H1 (cell line): ENCODE measurements around the gene MANSC4. TPM values are rescaled to one million over a fixed set of nuclear protein-coding genes. Genes with fewer than 3 reads are reported as not detected.

Experiments
- CTCF ChIA-PET: fragments of 300-600 bp; sonication (Branson Sonifier 250); formaldehyde crosslinking; loops from one replicate; lab custom pipeline; 2021; ENCODE audit not compliant: partially characterized antibody; lab: Charles Lee
- POLR2A ChIA-PET: fragments of 300-600 bp; sonication (Branson Sonifier 250); formaldehyde crosslinking; loops from one replicate; lab custom pipeline; 2021; ENCODE audit warnings: inconsistent platforms; ENCODE audit not compliant: partially characterized antibody; lab: Charles Lee
- DNase-seq, 2 experiments: peaks; one replicate each; pipeline versions ENCODE4 v3.0.0 to v3.0.0-alpha.2; 2010 to 2022; ENCODE audit warnings: low spot score in 2 of 2, low read depth in 1 of 2, mixed read lengths in 1 of 2
- FAIRE-seq: peaks from 2 replicates; lab custom pipeline; 2011; peaks lifted over from hg19 to GRCh38; lab: Jason Lieb, UNC
- H2AFZ ChIP-seq: 2 replicates; pipeline ENCODE4 v1.8.1; 2012; ENCODE audit warnings: low read length, inconsistent platforms
- H2AK5ac ChIP-seq: 2 replicates; pipeline ENCODE4 v1.6.1; 2013; ENCODE audit warnings: low read depth, low read length
- H2BK120ac ChIP-seq: replicated peaks from 2 replicates; pipeline ENCODE3; 2013; ENCODE audit warnings: low read depth, low read length, inconsistent platforms
- H2BK12ac ChIP-seq: 2 replicates; pipeline ENCODE4 v1.6.1; 2013; ENCODE audit warnings: low read depth, low read length
- H2BK15ac ChIP-seq: 2 replicates; pipeline ENCODE4 v1.6.1; 2013; ENCODE audit warnings: low read length
- H2BK20ac ChIP-seq: 2 replicates; pipeline ENCODE4 v1.6.1; 2013; ENCODE audit warnings: low read length
- H2BK5ac ChIP-seq: 2 replicates; pipeline ENCODE4 v1.6.1; 2013; ENCODE audit warnings: low read depth, low read length
- H3K14ac ChIP-seq: 2 replicates; pipeline ENCODE4 v1.6.1; 2013; ENCODE audit warnings: inconsistent platforms; ENCODE audit not compliant: insufficient read length
- H3K18ac ChIP-seq: 2 replicates; pipeline ENCODE4 v1.6.1; 2013; ENCODE audit warnings: low read length; ENCODE audit errors: extremely low read depth
- H3K23ac ChIP-seq: 2 replicates; pipeline ENCODE4 v1.6.1; 2013; ENCODE audit warnings: inconsistent platforms; ENCODE audit not compliant: insufficient read length
- H3K23me2 ChIP-seq: 2 replicates; pipeline ENCODE4 v1.6.1; 2013; ENCODE audit warnings: low read depth, low read length
- H3K27ac ChIP-seq: 2 replicates; pipeline ENCODE4 v1.6.1; 2011; ENCODE audit warnings: low read depth, low read length, inconsistent platforms
- H3K27me3 ChIP-seq, 4 experiments: replicated peaks in 1 of 4; 1 replicate in 1 of 4; 2 replicates in 3 of 4; pipeline versions ENCODE4 v1.6.1 to v1.8.1; 2011 to 2013; ENCODE audit warnings: low read length in 3 of 4, mild to moderate bottlenecking in 3 of 4, inconsistent platforms in 2 of 4, mixed read lengths in 2 of 4, moderate library complexity in 1 of 4; ENCODE audit not compliant: control insufficient read depth in 3 of 4, insufficient read depth in 3 of 4; ENCODE audit errors: extremely low read depth in 1 of 4
- H3K36me3 ChIP-seq, 4 experiments: 2 replicates each; pipeline versions ENCODE4 v1.6.1 to v1.8.1; 2011 to 2013; ENCODE audit warnings: mild to moderate bottlenecking in 4 of 4, low read length in 3 of 4, moderate library complexity in 2 of 4, control low read depth in 1 of 4, inconsistent platforms in 1 of 4; ENCODE audit not compliant: insufficient read depth in 4 of 4, control insufficient read depth in 2 of 4
- H3K4ac ChIP-seq: replicated peaks from 2 replicates; pipeline ENCODE3; 2013; ENCODE audit warnings: low read length, low read depth, mixed read lengths, inconsistent platforms; ENCODE audit not compliant: insufficient read length
- H3K4me1 ChIP-seq, 4 experiments: replicated peaks in 1 of 4; 1 replicate in 1 of 4; 2 replicates in 3 of 4; pipeline versions ENCODE4 v1.6.1 to v1.8.1; 2011 to 2013; ENCODE audit warnings: low read length in 3 of 4, inconsistent platforms in 2 of 4, mixed read lengths in 1 of 4; ENCODE audit not compliant: insufficient read depth in 4 of 4, control insufficient read depth in 3 of 4
- H3K4me2 ChIP-seq, 2 experiments: 2 replicates each; pipeline versions ENCODE4 v1.6.1 to v1.8.1; 2011 to 2013; ENCODE audit warnings: low read depth in 2 of 2, low read length in 2 of 2, control low read depth in 1 of 2, inconsistent platforms in 1 of 2, mild to moderate bottlenecking in 1 of 2; ENCODE audit not compliant: insufficient read depth in 1 of 2
- H3K4me3 ChIP-seq, 4 experiments: fragments of 200-600, 300-600 bp in 1 of 4; sonication (generic), shearing (Covaris generic), sonication (Bioruptor Twin) in 1 of 4; 2 replicates each; pipeline versions ENCODE4 v1.5.1 to v1.8.1; 2011 to 2016; ENCODE audit warnings: low read length in 4 of 4, low read depth in 3 of 4, control low read depth in 2 of 4, inconsistent platforms in 2 of 4, mild to moderate bottlenecking in 2 of 4, mixed read lengths in 1 of 4, moderate library complexity in 1 of 4; ENCODE audit not compliant: insufficient read depth in 2 of 4; ENCODE audit errors: extremely low read depth in 1 of 4
- H3K56ac ChIP-seq: replicated peaks from 2 replicates; pipeline ENCODE3; 2013; ENCODE audit warnings: low read depth, mild to moderate bottlenecking, mixed read lengths, low read length, inconsistent platforms; ENCODE audit not compliant: insufficient read length
- H3K79me1 ChIP-seq: 2 replicates; pipeline ENCODE4 v1.6.1; 2013; ENCODE audit warnings: low read depth, low read length, control low read depth
- H3K79me2 ChIP-seq, 2 experiments: 2 replicates each; pipeline versions ENCODE4 v1.6.1 to v1.8.1; 2012 to 2013; ENCODE audit warnings: low read length in 2 of 2, mild to moderate bottlenecking in 2 of 2, inconsistent platforms in 1 of 2; ENCODE audit not compliant: insufficient read depth in 2 of 2, control insufficient read depth in 1 of 2
- H3K9ac ChIP-seq, 4 experiments: replicated peaks in 1 of 4; 1 replicate in 1 of 4; 2 replicates in 3 of 4; pipeline versions ENCODE4 v1.6.1 to v1.8.1; 2011 to 2013; ENCODE audit warnings: low read depth in 3 of 4, low read length in 3 of 4, control low read depth in 2 of 4, mild to moderate bottlenecking in 2 of 4, moderate library complexity in 2 of 4, inconsistent platforms in 1 of 4; ENCODE audit errors: extremely low read depth in 1 of 4
- H3K9me3 ChIP-seq, 2 experiments: 2 replicates each; pipeline versions ENCODE4 v1.6.1 to v1.8.1; 2012 to 2013; ENCODE audit warnings: mild to moderate bottlenecking in 2 of 2, moderate library complexity in 2 of 2, control low read depth in 1 of 2, inconsistent platforms in 1 of 2, low read depth in 1 of 2, low read length in 1 of 2, mixed read lengths in 1 of 2; ENCODE audit not compliant: insufficient read depth in 2 of 2
- H4K20me1 ChIP-seq, 2 experiments: replicated peaks in 1 of 2; 2 replicates each; pipeline versions ENCODE3 to v1.8.1; 2011 to 2013; ENCODE audit warnings: inconsistent platforms in 2 of 2, low read length in 2 of 2, mild to moderate bottlenecking in 1 of 2; ENCODE audit not compliant: insufficient read depth in 2 of 2, control insufficient read depth in 1 of 2
- H4K5ac ChIP-seq: 2 replicates; pipeline ENCODE4 v1.6.1; 2013; ENCODE audit warnings: low read length, low read depth, mixed read lengths, inconsistent platforms; ENCODE audit not compliant: insufficient read length
- H4K8ac ChIP-seq: 2 replicates; pipeline ENCODE4 v1.8.0; 2013; ENCODE audit warnings: mild to moderate bottlenecking, moderate library complexity, low read length, inconsistent platforms; ENCODE audit not compliant: insufficient read depth; ENCODE audit errors: extremely low read depth
- H4K91ac ChIP-seq: replicated peaks from 2 replicates; pipeline ENCODE3; 2013; ENCODE audit warnings: low read length, mixed read lengths, inconsistent platforms; ENCODE audit not compliant: insufficient read length
- ATF2 ChIP-seq: IDR thresholded peaks from 2 replicates; pipeline ENCODE4 v1.6.1; 2012; ENCODE audit warnings: low read length, inconsistent platforms
- CBX5 ChIP-seq: fragments of 300-800, 300-1000 bp; sonication (generic); IDR thresholded peaks from 2 replicates; pipeline ENCODE4 v1.7.1; 2016; ENCODE audit warnings: antibody characterized with exemption, low read length, low read depth
- CHD2 ChIP-seq: IDR thresholded peaks from 2 replicates; pipeline ENCODE4 v1.6.1; 2012; ENCODE audit warnings: low read length, improper control_type of control experiment
- JUN ChIP-seq: IDR thresholded peaks from 2 replicates; pipeline ENCODE4 v1.6.1; 2011; ENCODE audit warnings: low read depth, mild to moderate bottlenecking, improper control_type of control experiment, low read length
- KDM4A ChIP-seq: IDR thresholded peaks from one replicate; pipeline ENCODE4 v1.7.1; 2012; ENCODE audit warnings: low read depth, mild to moderate bottlenecking, moderate library complexity, low read length, inconsistent platforms; ENCODE audit not compliant: severe bottlenecking
- MAX ChIP-seq: IDR thresholded peaks from 2 replicates; pipeline ENCODE4 v1.6.1; 2012; ENCODE audit warnings: inconsistent platforms
- RBBP5 ChIP-seq: IDR thresholded peaks from 2 replicates; pipeline ENCODE4 v1.7.1; 2012; ENCODE audit warnings: low read depth, mild to moderate bottlenecking, inconsistent platforms, low read length, moderate library complexity, borderline replicate concordance
- SAP30 ChIP-seq: fragments of 300-600 bp; sonication (generic); IDR thresholded peaks from 2 replicates; pipeline ENCODE4 v1.7.1; 2012; ENCODE audit warnings: low read length, moderate library complexity, mild to moderate bottlenecking, inconsistent platforms; ENCODE audit not compliant: insufficient read depth, insufficient replicate concordance
- SIN3A ChIP-seq, 2 experiments: IDR thresholded peaks in 1 of 2; conservative IDR thresholded peaks in 1 of 2; 2 replicates each; pipeline ENCODE4 v1.6.1; 2011 to 2012; ENCODE audit warnings: low read length in 2 of 2, improper control_type of control experiment in 1 of 2, low read depth in 1 of 2, mild to moderate bottlenecking in 1 of 2
- SIX5 ChIP-seq: IDR thresholded peaks from 2 replicates; pipeline ENCODE4 v1.6.1; 2011; ENCODE audit warnings: mild to moderate bottlenecking, low read depth, low read length
- SP2 ChIP-seq: IDR thresholded peaks from 2 replicates; pipeline ENCODE4 v1.6.1; 2012; ENCODE audit warnings: mild to moderate bottlenecking, low read length, inconsistent platforms
- SRF ChIP-seq: IDR thresholded peaks from 2 replicates; pipeline ENCODE4 v1.6.1; 2011; ENCODE audit warnings: mild to moderate bottlenecking, low read depth, low read length, moderate library complexity
- YY1 ChIP-seq: IDR thresholded peaks from 2 replicates; pipeline ENCODE4 v1.6.1; 2011; ENCODE audit warnings: low read depth, mild to moderate bottlenecking, low read length
- WGBS, 2 experiments: shearing (Covaris generic) in 1 of 2; methylation state at CpG; one replicate each; pipeline versions ENCODE4 v1.1.6 to v1.1.7; 2013 to 2015; ENCODE audit warnings: low lambda C conversion rate in 2 of 2, mixed read lengths in 2 of 2, inconsistent platforms in 1 of 2, low coverage in 1 of 2, missing lambda C conversion rate in 1 of 2; ENCODE audit not compliant: insufficient replicate concordance in 2 of 2, insufficient coverage in 1 of 2, insufficient read length in 1 of 2; ENCODE audit errors: extremely low coverage in 1 of 2, missing lambda C conversion rate in 1 of 2; 5-methylcytosine and 5-hydroxymethylcytosine counted together
- polyA plus RNA-seq, 7 experiments: library from polyadenylated mRNA; depleted of rRNA in 3 of 7; stranded (reverse) in 5 of 7; unstranded in 2 of 7; fragments of >200 nt in 5 of 7; fragments of 200-250 nt in 2 of 7; gene quantifications; 1 replicate in 5 of 7; 2 replicates in 1 of 7; 4 replicates in 1 of 7; pipeline versions ENCODE4 v1.2.1 to v1.2.3, GENCODE V29; 2011 to 2013; ENCODE audit warnings: missing spikeins in 2 of 7, mixed read lengths in 2 of 7
- total RNA-seq: library from RNA; stranded (reverse); fragmentation: NEBNext Ultra II Directional; extraction: Animal tissue kit (Norgen Biotek cat#: 25700); gene quantifications from 2 replicates; pipeline ENCODE4 v1.2.1, GENCODE V29; 2021

The MANSC4 gene
- total and polyA plus RNA-seq, 2 of the 8 experiments (the other 6 are each of a cell fraction or from before 2014, with no cell fraction given) = not detected

- no peak overlapping the region for H4K5ac ChIP-seq
- H3K79me2 ChIP-seq = no peaks in the 10 kb centered on the region
- no peak overlapping the region for H3K14ac ChIP-seq
- H4K91ac ChIP-seq = no peak overlapping the region
- no peak overlapping the region for H3K23ac ChIP-seq
- no peak overlapping the region for H4K8ac ChIP-seq
- no peak overlapping the region for H2BK20ac ChIP-seq
- H3K36me3 ChIP-seq = no peaks in the 10 kb centered on the region
- WGBS, 2 experiments = 91% methylated on average over 2 of the region's 2 CpGs; no CpG with 5 or more reads in 1 of the 2 experiments
- no peak overlapping the region for H3K9ac ChIP-seq
- no peak overlapping the region for H2AFZ ChIP-seq
- DNase-seq = no peak
- H2BK120ac ChIP-seq = no peak overlapping the region
- no peak overlapping the region for H3K4me2 ChIP-seq
- no peak overlapping the region for H2BK15ac ChIP-seq
- H2BK5ac ChIP-seq = no peak overlapping the region
- POLR2A ChIA-PET = no interaction called here
- no peaks in the 10 kb centered on the region for H3K27me3 ChIP-seq
- no peak overlapping the region for H2AK5ac ChIP-seq
- no peak overlapping the region for H3K4ac ChIP-seq
- no peaks in the 10 kb centered on the region for H3K9me3 ChIP-seq
- CTCF ChIA-PET = interaction anchor here (1.0 kb wide), 1 partner anchor 8 kb away, joined by 3 read pairs; no protein-coding TSS in a partner anchor
- no peak overlapping the region for H3K4me3 ChIP-seq
- TF ChIP-seq MAX (no peak), CHD2 (no peak), RBBP5 (no peak), ATF2 (no peak), CBX5 (no peak), JUN (no peak), SIN3A (conservative IDR thresholded peaks at IDR 0.05 in 1 of 2, IDR thresholded peaks at IDR 0.05 in 1 of 2; ENCODE audit: low read depth in 1 of 2, low read length in 2 of 2) (no peak), YY1 (no peak), SP2 (no peak), SIX5 (no peak), SAP30 (no peak), SRF (no peak), KDM4A (no peak)
- TF ChIP-seq, all 59 proteins: peak for 0
- H3K27ac ChIP-seq = no peak overlapping the region
- no peak overlapping the region for H3K56ac ChIP-seq
- H3K4me1 ChIP-seq = no peaks in the 10 kb centered on the region
- H2BK12ac ChIP-seq = no peak overlapping the region
- H4K20me1 ChIP-seq = no peaks in the 10 kb centered on the region
- no peaks in the 10 kb centered on the region for H3K79me1 ChIP-seq
- no peaks in the 10 kb centered on the region for H3K23me2 ChIP-seq
- H3K18ac ChIP-seq = no peak overlapping the region
- no peak for FAIRE-seq
Measured at GRCh38 chr12:27762757-27763156, 17.3 kb downstream of the MANSC4 start.
